HPDE6-E6E7 (cell line): ENCODE measurements around the gene PDE4A.
"Not testable (repeated sequence)": the region's sequence is repeated elsewhere in the genome, so short reads cannot be mapped to it uniquely, and the experiment has no call there.

Source experiments
- DNase-seq: peaks from one replicate; pipeline ENCODE4 v3.0.0; 2011; ENCODE audit warnings: missing footprints; ENCODE audit errors: extremely low spot score

PDE4A gene

DNA sequence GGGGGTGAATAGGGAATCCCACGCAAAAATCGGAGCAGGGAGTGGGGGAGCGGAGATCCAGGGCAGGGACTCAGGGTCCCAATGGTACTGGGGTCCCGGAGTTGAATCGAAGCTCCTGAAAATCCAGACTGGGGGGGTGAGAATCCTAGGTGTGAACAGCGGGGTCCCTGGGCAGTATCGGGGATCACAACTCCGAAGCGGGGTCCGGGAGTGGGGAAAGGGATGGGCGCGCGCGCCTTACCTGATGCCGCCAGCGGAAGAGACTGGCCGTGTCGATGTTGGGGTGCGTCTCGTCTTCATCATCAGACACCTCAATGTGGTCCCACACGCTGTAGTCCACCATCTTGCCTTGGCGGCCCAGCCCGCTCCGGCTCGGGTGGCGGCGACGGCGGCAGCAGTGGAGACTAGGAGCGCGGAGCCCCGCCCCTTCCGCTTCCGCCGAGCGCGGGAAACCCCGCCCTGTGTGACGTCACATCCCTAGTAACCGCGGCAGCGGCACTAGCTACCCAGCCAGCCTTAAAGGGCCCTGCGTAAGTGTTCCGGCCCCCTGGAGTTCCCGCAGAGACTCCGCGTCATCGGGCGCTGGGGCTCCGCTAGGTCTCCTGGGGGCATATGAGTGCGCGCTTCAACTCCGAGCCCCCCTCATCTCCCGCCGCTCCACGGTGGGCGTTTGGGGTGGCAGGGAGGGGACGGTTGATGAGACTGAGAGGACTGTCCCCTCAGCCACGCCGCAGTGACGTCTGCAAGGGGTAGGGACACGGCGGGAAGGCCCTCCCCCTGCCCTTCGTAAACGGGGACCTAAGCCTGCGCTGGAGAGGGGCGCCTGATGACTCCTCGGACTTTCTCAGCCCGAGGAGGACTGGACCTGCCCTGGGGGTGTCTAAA lies 17.0 kb upstream of the PDE4A start, which contains the start of gene CDC37:
Gene CDC37, minus strand, starts transcription at position 406 of the 885 bp plus-strand sequence. Its CDS starts 63 bp downstream, at position 343.
- peak; percentile 99 for DNase-seq

DNA sequence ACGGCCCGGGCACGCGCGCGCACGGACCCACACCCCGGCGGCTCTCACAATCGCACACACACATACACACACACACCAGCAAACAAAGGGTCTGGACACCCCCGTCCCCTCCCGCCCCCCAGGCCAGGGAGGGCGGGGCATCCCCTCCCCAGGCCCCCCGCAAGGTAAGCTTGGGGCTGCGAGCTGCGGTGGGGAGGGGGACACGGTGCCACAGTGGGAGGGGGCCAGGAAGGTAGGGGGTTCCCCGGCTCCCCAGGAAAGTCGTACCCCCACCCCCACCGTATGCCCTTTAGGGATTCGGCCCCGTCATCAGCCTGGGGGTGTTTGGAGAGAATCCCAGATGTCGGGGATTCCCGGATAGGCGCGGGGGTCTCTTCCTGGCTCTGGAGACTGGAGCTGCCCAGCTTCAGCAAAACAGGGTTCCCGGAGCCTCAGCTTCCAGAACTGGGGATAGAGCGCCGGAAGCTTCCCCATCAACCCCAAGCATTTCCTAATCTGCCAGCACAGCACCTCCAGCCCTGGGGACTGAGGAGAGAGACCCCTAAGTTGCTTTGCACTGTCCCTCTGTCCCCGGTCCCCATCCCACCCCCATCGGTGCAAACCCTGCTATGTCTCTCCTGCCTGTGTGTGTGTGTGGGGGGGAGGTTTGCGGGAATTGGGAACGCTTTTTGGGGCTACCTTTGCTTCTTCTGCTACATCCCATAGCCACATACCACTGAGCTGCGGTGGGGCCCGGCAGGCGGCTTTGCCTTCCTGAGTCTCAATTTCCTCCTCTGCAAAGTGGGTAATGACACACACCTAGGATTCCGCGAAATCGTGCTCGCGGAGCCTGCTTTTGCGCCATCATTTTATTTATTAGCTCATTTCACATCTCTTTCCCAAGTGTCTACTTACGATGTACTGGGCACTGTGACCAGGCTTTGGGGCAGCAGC lies 15.2 kb upstream of the PDE4A start:
- DNase-seq, result no peak

- no peak for DNase-seq
Measured at GRCh38 chr19:10406191-10406590, 14.1 kb upstream of the PDE4A start.

- no peak for DNase-seq
Measured at GRCh38 chr19:10407096-10407495, 13.2 kb upstream of the PDE4A start.

- no peak for DNase-seq
Measured at GRCh38 chr19:10408511-10409283, 11.6 kb upstream of the PDE4A start.

DNA sequence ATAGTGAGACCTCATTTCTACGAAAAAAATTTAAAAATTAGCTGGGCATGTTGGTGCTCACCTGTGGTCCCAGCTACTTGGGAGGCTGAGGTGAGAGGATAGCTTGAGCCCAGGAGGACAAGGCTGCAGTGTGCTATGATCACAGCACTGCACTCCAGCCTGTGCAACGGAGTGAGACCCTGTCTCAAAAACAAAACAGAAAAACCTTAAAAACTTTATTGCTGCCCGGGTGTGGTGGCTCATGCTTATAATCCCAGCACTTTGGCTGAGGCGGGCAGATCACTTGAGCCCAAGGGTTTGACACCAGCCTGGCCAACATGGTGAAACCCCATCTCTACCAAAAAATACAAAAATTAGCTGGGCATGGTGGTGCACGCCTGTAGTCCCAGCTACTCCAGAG lies 9.1 kb upstream of the PDE4A start:
- not testable (repeated sequence) for DNase-seq

- DNase-seq, result no peak
Measured at GRCh38 chr19:10412257-10412977, 7.9 kb upstream of the PDE4A start.

GRCh38 chr19:10416083-10416379 lies 4.3 kb upstream of the PDE4A start:
- DNase-seq, result no peak

GRCh38 chr19:10416380-10417257 lies 3.7 kb upstream of the PDE4A start:
- DNase-seq, result no peak

DNA sequence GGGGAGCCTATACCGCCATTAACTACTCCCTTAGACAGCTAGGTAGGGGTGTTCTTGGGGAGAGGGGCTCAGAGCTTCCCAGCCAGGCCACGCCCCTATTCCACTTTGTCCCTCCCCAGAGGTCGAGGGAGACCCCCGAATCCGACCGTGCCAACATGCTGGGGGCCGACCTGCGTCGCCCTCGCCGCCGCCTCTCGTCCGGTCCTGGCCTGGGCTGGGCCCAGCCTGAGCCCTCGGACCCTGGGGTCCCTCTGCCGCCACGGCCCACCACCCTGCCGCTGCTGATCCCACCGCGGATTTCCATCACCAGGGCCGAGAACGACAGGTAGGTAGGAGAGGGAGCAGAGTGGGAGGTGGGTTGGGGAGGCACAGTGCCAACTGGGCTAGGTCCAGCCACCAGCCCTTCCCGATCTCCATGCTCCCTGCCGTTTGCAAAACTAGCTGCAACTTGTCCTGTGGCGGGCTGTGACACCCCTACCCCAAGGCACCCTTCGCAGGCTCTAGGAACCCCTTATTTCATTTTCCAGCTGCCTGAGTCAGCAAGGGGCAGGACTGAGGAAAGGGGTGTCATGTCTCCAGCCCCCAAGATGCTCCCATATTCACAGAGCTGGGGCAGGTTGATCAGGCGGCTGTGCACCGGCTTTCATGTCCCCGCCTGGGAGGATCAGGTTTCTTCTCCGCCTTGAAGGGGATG lies 2.6 kb upstream of the PDE4A start:
- no peak for DNase-seq

- no peak for DNase-seq
Measured at GRCh38 chr19:10418235-10418484, 2.2 kb upstream of the PDE4A start.

DNA sequence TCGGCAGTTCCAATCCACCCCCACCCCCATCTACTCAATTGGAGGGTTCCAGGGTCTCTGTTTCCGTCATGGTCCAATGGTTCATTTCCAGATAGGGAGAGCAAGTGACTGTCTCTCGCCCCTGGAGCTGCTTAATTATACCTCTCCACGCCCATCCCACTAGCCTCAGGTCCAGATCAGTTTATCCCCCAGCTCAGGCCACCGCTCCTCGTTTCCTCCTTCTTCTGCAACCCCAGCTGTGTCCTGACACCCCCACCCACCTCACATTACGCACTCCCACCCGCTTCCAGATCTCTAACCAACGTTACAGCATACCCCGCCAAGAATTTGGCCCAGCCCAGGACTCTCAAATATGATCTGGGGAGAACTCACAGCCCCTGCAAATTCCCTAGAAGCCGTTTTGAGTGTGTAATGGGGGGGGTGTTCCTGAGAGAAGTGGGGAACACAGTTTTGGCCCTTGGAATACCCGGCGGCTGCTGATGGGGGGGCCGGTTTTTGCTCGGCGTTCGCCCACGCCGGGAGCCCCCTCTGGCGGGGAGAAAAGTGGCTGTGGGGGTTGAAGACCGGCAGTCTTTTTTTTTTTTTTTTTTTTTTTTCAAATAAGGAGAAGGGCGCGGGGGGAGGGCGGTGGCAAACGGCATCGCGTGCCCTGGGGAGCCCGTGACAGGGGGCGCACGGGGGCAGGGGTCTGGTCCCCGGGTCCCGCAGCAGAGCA lies 1.7 kb upstream of the PDE4A start:
- no peak for DNase-seq

- DNase-seq, result no peak
Measured at GRCh38 chr19:10419200-10419645, 1.1 kb upstream of the PDE4A start.

DNA sequence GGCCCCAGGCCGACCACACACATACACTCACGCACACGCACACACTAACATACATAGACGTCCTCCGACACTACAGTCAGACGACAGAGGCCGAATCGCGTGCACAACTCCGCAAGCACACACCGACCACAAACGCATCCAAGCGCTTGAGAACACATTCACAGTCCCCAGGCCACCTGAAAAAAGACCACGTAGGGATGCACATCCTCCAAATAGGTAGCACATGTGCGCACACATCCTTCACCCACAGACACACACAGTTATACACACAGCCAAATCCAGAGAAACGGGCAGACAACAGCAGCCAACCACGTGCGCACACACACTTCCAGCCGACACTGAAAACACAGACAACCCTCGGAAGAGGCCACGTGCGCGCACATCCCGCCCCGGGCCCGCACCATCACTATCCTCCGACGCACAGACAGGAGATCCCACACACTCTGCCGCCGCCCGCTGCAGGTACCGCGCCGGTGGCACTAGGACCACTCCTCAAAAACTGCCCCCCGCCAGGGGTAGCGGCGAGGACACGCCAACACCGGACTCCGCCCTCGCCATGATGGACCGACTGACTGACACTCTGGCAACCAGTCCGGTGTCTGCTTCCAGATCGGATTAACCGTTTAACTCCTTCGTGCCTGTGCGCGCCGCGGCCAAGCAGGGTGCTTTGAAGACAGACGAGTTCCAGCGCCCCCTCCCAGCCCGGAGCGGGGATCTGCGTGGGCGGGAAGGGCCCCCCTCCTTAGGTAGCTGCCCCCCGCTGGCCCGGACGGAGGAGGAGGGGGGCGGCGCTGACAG lies 493 bp upstream of the PDE4A start:
- no peak for DNase-seq

DNA sequence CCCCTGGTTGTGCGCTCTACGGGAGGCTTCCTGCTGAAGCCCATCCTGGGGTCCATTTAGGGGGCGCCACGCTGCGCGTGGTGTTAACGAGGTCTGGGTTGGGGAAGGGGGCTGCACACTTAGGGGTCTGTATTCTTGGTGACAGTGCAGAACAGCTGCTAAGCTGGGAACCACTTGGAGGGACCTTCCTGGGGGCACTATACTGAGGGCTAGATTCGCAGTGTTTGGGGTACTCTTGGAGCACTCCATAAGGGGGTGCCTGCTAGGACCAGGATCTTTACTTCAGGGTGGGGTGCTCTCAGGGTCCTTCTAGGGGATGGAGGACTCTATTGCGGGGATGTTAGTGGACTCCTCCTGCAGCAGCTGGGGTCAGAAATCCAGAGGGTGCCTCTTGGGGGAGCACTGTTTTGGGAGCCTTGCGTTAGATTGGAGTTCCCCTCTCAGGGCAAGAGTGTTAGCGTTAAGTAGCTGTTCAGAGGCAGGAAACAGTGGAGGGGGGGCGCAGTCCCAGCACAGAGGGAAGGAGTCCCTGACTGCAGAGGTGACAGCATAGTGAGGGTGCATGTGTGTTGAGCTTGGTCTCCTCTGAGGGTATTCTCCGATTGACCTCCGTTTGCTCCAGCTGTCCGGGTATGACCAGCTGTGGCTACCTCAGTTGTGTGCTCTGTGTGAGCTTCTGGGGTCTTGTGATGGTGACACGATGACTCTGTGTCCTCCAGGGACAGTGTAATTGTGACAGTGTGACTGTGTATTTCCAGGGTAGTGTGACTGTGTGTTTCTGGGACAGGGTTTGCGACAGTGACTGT lies 1.1 kb downstream of the PDE4A start:
- no peak for DNase-seq

- no peak for DNase-seq
Measured at GRCh38 chr19:10422046-10422461, 1.7 kb downstream of the PDE4A start.

DNA sequence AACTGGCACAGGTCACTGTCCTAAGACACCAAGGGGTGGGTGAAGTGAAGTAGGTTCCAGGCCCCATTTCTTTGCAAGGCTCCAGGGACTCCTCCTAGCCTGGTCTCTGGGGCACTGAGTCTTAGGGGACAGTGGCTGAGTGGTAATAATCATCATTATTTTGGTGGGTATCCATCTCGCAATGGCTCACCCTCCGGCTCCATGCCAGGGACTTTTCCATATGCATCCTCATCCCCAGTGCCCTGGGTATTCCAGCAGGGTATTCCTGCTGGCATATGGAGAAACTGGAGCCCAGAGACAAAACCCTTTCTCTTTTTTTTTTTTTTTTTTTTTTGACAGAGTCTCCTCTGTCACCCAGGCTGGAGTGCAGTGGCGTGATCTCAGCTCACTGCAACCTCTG lies 2.5 kb downstream of the PDE4A start:
- DNase-seq, result no peak
